Measurements from ENCODE around the gene CLNK.

CLNK gene, protein sequence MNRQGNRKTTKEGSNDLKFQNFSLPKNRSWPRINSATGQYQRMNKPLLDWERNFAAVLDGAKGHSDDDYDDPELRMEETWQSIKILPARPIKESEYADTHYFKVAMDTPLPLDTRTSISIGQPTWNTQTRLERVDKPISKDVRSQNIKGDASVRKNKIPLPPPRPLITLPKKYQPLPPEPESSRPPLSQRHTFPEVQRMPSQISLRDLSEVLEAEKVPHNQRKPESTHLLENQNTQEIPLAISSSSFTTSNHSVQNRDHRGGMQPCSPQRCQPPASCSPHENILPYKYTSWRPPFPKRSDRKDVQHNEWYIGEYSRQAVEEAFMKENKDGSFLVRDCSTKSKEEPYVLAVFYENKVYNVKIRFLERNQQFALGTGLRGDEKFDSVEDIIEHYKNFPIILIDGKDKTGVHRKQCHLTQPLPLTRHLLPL

DNA sequence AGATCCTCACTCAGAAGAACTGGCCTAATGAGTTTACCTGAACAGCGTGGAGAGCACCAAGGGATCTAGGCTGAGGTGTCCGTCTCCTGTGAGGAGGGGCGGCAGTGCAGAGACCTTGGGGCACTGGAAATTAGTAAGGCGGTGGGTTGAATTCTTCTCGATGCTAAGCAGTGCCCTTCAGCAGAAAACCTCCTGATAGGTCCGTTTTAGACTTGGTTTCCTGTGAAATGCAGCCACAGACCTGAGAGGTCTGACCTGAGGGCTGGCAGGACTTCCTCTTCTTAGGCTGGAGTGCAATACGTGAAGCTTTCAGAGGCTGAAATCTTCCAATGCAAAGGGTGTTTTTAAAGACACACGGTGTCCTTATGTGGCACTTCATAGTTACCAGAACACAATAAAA is at the start of gene CLNK:
TSS of gene CLNK (minus strand) at position 138 of the 400 bp plus-strand sequence. CDS start 16,899 bp downstream, outside the sequence.
- H3K4me3 ChIP-seq (ENCODE audit: control insufficient read depth, low read depth, low read length): no peak within 1 kb of the TSS
- DNase-seq (ENCODE audit: low read depth): no peak
- TF ChIP-seq, protein P1, sequence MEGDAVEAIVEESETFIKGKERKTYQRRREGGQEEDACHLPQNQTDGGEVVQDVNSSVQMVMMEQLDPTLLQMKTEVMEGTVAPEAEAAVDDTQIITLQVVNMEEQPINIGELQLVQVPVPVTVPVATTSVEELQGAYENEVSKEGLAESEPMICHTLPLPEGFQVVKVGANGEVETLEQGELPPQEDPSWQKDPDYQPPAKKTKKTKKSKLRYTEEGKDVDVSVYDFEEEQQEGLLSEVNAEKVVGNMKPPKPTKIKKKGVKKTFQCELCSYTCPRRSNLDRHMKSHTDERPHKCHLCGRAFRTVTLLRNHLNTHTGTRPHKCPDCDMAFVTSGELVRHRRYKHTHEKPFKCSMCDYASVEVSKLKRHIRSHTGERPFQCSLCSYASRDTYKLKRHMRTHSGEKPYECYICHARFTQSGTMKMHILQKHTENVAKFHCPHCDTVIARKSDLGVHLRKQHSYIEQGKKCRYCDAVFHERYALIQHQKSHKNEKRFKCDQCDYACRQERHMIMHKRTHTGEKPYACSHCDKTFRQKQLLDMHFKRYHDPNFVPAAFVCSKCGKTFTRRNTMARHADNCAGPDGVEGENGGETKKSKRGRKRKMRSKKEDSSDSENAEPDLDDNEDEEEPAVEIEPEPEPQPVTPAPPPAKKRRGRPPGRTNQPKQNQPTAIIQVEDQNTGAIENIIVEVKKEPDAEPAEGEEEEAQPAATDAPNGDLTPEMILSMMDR (conservative IDR thresholded peaks at IDR 0.05; ENCODE audit: control insufficient read depth, insufficient read depth, low read depth, low read length): no peak

DNA sequence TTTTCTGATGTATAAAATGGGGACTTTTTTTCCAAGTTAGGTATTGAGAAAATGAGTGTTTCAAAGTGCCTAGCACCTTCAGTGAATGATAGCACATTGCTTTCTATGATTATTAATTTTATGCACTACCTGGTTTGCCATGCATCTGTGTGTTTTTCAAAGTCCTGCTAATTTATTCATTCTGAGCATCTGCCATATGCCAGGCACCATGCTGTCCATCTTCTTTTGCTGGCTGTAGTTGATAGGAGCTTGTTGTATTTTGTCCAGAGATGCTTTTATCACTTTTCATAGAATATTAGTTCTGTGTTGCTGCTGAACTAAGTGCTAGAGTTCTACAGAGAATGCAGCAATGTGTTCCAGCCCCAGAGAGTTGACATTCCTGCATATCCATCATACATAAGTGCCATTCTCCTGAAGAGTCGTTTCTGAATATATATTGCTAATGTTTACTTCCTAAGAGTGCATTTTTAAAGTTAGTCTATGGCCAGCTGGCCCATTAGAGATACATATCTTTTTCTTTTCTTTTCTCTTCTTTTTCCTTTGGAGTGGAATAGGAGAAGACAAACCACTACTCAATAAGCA is 49.0 kb upstream of the CLNK start:
- no peak overlapping the region for H3K4me3 ChIP-seq (ENCODE audit: control insufficient read depth, low read depth, low read length)
- no peak for DNase-seq (ENCODE audit: low read depth)
- TF ChIP-seq, protein P1 (conservative IDR thresholded peaks at IDR 0.05; ENCODE audit: control insufficient read depth, insufficient read depth, low read depth, low read length): no peak

DNA sequence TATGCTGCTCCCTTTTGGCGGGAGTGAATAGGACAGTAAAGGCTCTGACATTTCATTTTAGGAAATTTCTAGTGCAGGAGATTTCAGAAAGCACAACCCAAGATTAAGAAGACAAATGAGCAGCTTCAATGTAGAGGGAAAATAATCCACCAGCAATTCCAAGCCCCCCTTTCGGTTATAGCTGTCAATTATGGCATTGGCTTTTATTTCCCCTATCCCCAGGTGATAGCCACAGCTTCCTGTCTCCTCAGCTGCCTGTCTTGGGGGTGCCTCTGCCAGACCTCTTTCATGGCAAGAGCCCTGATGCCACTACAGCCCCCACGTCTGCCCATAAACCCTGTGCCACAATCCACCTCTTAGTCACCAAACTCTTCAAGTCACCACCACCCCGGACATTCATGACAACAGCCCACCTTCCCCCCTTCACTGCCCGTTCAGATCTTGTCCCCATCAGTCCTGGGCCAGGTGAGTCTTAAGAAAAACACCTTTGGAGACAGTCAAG is 48.4 kb upstream of the CLNK start:
- DNase-seq (ENCODE audit: low read depth): no peak
- TF ChIP-seq, protein P1 (conservative IDR thresholded peaks at IDR 0.05; ENCODE audit: control insufficient read depth, insufficient read depth, low read depth, low read length): no peak

DNA sequence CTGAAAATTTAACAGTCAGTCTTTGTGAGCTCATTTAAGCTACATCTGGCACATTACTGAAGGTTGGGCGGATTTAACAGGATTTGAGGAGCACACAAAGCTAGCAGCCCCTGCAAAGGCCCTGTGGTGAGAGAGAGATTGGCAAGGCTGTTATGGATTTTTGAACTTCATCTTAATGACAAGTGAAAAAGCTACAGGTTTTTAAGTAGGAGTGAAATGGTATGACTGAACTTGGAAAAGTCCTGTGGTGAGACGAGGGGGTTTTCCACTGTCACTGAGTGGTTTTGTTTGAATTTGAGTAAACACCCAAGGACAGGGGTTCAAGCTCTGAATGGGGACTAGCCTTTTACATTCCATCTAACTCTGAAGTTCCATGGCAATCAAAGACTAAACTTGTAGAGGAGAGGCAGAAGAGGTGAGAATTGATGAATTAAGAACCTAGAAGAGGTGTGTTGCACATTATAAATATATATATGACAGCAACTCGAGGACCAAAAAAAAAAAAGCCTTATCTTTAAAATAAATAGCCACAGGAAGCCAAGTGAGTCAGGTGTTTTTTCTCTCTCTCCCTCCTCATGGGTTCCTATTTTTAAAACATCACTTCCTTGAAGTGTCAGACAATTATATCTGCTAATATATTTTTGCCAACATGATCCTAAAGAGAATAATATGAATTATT is 47.8 kb upstream of the CLNK start:
- TF ChIP-seq, protein P1 (conservative IDR thresholded peaks at IDR 0.05; ENCODE audit: control insufficient read depth, insufficient read depth, low read depth, low read length): no peak
- no peak for DNase-seq (ENCODE audit: low read depth)
- H3K4me3 ChIP-seq (ENCODE audit: control insufficient read depth, low read depth, low read length): no peak overlapping the region

More for the DNA sequence above, 48.4 kb upstream of the CLNK start:
- no peak overlapping the region for H3K4me3 ChIP-seq (ENCODE audit: control insufficient read depth, low read depth, low read length)

DNA sequence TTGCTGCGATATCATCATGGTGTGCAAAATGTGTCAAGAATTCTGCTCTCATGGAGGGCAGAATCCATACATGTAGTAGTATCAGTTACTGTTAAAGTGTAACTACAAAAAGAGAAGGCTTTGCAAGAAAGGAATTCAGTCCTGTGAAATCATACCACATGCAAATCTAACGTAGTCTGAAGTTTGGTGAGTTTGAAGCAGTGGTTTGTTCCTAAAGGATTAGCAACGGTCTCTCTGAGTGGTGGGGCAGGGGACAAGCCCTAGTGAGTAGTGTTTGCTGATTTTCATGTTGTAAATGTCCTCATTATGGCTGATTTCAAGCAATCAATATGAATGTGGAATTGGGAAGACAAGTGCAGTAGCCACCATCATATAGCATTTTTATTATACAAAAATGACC is 47.1 kb upstream of the CLNK start:
- H3K4me3 ChIP-seq (ENCODE audit: control insufficient read depth, low read depth, low read length): no peak overlapping the region
- no peak for DNase-seq (ENCODE audit: low read depth)
- TF ChIP-seq, protein P1 (conservative IDR thresholded peaks at IDR 0.05; ENCODE audit: control insufficient read depth, insufficient read depth, low read depth, low read length): no peak

DNA sequence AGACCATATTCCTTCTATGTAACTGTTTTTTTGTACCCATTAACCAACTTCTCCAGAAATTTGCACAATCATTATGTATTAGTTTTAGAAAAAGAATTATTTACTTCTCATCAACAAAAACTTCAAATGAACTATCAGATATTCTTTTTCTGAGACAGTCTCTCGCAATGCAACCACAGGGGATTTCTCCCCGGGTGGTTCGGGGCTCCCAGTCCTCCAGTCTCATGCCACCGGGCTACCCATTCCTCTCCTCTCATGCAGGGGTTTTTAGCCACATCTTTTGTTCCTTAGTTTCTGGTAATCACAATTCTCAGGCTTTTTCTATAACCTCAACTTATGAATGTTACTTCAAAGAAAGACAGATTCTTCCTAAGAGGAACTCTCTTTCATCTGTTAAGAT is 46.6 kb upstream of the CLNK start:
- DNase-seq (ENCODE audit: low read depth): no peak
- TF ChIP-seq, protein P1 (conservative IDR thresholded peaks at IDR 0.05; ENCODE audit: control insufficient read depth, insufficient read depth, low read depth, low read length): no peak
- H3K4me3 ChIP-seq (ENCODE audit: control insufficient read depth, low read depth, low read length): no peak overlapping the region
